Adrenal gland (tissue), 5 donors: ENCODE data around the gene GTF3C5.

ENCODE experiments used
- CTCF ChIP-seq, 6 experiments: fragments of 450-650 bp in 4 of 6; fragments of 200-600 bp in 2 of 6; sonication (generic) in 1 of 6; IDR thresholded peaks; 1 replicate in 5 of 6; 2 replicates in 1 of 6; pipeline versions ENCODE4 v1.5.1 to v1.8.0; 2016 to 2021; ENCODE audit warnings: antibody characterized with exemption in 6 of 6, mild to moderate bottlenecking in 2 of 6, moderate library complexity in 1 of 6
- POLR2A ChIP-seq, 2 donors: fragments of 450-650 bp; IDR thresholded peaks; one replicate each; pipeline ENCODE4 v1.6.1; 2017; ENCODE audit warnings: antibody characterized with exemption in 2 of 2, mild to moderate bottlenecking in 2 of 2, moderate library complexity in 1 of 2
- donor health status: DM: no; HTN: no; CAD: no.

- TF ChIP-seq CTCF (IDR thresholded peaks at IDR 0.05) (no peak), POLR2A (IDR thresholded peaks at IDR 0.05) (no peak)
Observed at GRCh38 chr9:133078486-133078885, 47.7 kb downstream of the GTF3C5 start.
